Activated CD8-positive, alpha-beta memory T cell treated with anti-CD3 and anti-CD28 coated beads for 24 hours (primary cell): ENCODE results near the gene LRRK1.
A peak's percentile ranks its signal among the peaks of the same experiment; 100 is the strongest.

Source experiments
- DNase-seq: peaks from one replicate; pipeline ENCODE4 v3.0.0-alpha.2; 2020

The LRRK1 gene

DNA sequence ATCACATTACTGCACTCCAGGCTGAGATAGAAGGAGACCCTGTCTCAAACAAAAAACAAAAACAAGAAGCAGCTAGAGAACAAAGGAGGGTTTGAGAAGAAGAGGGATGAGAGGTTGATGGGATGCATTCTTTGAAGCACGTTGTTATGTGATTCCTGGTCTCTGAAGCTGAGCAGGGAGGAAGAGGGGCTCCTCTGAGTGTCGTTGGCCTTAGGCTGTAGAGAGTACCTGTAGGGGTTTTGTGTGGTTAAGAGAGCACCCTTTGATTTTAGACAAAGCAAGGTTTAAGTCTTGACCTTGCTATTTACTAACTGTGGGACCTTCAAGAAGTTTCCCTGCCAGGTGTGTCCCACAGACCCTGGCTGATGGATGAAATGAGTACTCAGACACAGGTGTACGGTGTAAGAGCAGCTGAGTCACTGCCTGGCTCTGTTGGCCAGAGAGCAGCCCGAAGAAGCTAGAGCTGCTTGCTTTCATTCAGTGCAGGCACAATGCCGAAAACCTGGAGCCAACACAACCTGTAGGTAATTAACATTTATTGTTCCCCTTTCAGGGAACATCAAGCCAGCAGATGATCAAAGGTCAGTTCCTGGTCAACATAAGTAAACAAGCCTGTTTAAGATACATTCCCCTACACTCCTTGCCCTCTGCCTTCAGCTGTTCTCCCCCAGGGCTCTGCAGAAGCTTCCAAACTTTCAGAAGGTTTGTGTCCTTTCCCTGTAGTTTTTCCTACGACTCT lies 67.2 kb downstream of the LRRK1 start:
- DNase-seq, result no peak

DNA sequence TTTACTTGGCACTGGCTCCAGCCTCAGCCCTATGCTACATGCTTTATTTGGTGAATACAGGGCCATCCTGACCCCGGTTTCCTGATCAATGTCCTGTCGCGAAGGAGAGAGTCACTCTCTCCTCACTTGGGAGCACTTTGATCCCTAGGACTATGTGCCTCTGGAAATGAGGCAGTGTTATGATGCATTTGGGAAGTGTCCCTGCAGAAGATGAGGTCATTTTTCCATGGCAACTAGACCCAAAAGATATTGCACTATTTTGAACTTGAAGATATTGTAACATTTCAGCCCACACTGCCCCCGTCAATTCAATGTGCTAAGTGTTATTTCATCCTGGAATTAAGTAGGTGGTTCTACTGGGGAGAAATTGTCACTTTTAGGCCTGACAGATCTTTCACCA lies 68.0 kb downstream of the LRRK1 start:
- no peak for DNase-seq

DNA sequence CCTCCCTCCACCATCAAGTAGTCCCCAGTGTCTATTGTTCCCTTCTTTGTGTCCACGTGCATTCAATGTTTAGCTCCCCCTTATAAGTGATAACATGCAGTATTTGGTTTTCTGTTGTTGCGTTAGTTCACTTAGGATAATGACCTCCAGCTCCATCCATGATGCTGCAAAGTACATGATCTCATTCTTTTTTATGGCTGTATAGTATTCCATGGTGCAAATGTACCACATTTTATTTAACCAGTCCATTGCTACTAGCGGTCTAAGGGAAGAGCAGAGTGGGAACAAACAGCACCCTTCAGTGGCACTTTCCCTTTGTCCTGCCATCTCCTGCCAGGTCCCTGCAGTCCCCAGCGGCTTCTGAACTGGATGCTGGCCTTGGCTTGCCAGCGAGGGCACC lies 69.1 kb downstream of the LRRK1 start:
- no peak for DNase-seq

DNA sequence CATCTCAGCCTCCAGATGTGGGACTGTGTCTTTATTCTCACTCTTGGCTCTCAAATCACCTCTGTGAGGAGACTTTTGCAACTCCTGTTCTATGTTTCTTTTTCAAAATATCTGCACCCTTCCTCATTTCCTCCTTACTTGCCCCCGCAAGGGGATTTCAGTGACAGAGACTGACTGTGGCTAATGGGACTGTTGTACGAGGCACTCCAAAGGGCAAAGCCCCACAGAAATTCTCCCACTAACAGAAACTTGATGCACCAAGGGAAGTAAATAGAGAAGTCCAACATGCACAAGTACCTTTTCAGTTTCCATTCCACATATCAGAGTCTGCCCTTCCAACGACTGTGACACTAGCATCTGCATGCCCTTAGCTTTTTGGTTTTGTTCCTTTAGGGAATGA lies 69.7 kb downstream of the LRRK1 start:
- DNase-seq, result no peak

DNA sequence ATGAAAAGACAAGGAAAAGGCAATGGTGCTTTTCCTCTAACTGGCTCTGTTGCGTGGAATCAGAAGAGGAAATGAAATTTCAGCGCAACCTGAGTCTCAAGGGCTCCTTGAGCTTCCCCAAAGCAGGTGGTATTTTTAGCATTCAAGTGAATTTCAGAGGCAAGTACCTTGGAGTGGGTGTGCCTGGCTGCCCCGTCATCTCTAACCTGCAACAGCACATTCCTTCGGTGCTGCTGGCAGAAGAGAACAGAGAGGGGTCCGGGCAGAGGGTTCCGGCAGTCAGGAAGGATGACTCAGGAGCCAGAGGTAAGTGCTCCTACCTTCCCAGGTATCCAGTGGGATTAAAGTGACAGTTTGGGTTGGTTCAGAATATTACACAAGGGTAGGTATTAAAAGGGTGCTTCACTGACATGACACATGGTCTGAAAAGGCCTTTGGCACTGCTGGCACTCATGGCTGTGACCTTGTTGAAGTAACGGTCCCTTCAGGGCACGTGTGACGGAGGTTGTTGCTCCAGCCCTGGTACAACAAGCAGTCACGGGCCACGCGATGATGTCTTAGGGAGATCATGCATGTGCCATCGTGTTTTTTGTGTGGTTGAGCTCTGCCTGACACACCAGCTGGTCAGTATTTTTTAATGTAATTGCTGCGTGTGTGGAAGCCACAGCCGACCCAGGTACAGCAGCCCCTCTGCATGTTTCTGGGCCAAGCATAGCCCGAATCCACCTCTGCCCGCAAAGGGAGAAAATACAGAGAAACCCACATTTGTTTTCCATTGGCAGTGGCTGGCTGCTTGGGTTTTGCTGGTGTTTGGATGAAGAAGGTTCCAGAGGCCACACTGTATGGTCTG lies 75.7 kb downstream of the LRRK1 start:
- DNase-seq, result no peak

DNA sequence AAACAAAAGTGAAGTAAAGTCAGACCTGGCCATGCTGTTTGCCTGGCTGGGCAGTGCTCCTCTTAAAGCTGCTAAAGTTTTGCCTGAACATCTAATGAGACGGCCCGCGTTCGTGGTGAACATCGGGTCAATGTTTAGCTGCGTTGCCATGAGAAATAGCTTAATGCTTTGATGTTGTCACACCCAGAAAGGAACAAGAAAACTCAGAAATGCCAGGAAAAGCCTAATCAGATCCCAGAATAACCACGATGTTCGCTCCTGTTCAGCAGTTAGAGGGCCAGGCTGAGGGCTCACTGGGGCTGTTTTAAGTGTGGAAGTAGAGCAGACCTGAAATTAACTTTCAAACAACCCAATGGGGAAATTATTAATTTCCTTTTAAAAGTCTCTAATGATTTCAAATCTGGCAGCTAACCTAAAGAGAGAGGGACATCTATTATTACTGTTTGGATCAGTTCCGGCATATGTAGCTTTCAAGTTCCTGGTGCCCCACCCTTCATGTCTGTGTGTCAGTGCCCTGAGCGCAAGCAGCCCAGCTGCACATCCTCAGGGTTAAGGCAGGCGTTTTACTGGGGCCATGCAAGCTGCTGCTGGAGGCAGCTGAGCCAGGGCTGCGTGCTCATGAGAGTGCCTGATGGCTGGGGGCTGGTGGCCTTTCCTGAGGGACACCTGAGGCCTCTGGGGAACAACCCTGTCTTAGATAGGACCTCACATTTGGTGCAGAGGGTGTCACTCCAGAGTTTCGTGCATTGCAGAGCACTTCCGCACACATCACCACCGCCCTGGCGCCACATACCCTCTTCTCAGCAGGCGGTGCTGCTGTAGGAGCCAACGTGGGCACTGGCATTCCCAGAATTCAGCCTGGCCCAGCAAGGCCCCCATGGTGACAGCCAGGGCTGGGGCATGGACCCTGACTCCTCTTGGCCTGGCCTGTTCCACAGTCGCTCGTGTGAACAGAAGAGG lies 76.6 kb downstream of the LRRK1 start:
- no peak for DNase-seq

DNA sequence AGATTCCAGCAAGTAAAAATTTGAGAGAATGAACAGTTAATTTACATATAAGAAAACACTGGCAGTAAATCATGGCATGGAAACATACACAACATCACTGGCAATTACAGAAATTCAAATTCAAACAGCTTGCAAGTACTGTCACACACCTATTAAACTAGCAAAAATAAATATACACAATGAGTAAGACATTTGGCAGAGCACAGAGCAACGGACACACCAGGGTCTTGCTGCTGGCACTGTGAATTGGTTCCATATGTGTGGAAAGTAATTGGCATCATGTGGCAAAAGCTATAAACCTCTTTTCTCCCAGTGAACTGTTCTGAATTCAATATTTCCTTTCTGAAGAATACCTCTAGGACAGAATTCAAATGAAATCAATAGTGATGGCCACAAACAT lies 78.3 kb downstream of the LRRK1 start:
- no peak for DNase-seq

DNA sequence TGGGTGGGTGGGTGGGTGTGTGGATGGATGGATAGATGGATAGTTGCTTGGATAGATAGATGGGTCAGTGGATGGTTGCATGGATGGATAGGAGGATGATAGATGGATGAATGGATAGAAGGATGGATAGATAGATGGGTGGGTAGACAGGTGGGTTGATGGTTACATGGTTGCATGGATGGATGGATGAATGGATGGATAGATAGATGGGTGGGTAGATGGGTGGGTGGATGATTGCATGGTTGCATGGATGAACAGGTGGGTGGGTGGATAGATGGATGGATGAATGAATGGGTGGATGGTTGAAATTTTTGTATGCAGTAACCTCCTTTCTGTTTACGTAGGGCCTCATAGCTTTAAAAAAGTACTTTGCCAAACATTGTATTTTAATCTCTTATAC lies 79.5 kb downstream of the LRRK1 start:
- no peak for DNase-seq

DNA sequence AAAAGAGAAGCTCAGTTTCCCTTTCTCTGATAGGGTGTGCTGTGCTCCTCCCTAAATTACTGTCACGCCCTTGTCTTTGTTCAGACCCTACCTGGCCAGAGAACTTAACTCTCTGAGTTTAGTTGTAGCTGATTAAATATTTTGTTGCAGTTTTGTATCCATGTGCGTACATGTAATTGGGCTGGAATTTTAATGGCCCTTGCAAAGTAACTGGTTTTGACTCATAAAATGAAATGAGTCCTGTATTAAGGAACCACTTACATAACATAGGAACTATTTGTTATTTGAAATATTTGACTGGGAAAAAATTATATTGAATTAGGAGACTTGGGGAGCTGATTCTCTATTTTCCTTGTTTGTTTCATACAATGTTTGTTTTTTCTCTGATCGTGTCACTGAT lies 80.2 kb downstream of the LRRK1 start:
- DNase-seq, result no peak

DNA sequence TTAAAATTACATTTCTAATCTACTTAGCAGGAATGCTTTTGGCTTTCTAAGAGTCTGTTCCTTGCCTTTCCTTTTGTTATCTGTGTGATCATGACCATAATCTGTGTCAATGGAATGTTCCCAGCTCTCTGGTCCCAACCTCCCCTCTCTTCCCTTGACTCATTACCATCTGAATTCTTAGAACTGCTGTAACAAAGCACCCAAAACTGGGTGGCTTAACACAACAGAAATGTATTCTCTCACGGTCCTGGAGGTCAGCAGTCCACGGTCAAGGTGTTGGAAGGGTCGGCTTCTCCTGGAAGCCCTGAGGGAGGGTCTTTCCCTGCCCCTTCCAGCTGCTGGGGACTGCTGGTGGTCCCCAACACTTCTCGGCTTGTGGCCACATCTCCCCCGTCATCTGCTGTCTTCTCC lies 81.1 kb downstream of the LRRK1 start:
- DNase-seq, result peak; percentile 13

DNA sequence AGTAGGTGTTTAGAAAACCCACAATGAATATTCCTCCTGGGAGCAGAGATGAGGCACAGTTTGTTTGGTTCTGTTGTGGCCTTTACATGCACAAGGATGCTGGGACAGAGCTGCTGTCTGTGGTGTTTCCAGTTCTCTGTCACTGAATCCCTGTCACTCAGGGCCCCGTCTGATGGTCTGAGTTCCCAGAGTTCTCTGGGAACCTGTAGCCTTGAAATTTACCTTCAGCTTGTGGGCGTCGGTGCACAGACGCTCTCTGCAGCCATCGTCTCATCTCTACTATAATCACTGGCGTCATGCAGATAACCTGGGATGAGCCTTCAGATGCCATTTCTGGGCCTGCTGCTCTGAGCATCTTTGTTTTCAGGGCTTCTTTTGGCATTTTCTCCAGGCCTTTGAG lies 81.9 kb downstream of the LRRK1 start:
- DNase-seq, result peak; percentile 24

DNA sequence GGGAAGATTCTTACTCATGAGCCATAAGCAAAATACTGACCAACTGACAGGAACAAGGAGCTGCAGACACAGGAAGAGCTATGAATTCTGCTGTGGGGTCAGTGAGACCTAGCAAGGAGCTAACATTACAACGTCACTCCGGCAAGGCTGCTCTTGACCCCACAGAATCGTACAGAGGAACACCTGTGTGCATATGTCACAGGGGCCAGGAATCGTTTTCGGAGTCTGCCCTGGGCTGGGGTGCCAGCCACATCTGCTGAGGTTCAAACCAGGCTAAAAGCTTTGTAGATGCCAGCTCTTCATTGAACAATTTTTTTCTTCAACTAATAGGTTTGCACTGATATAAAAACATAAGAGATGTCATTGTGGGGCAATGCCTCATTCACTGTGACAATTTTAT lies 82.6 kb downstream of the LRRK1 start:
- peak; percentile 3 for DNase-seq

DNA sequence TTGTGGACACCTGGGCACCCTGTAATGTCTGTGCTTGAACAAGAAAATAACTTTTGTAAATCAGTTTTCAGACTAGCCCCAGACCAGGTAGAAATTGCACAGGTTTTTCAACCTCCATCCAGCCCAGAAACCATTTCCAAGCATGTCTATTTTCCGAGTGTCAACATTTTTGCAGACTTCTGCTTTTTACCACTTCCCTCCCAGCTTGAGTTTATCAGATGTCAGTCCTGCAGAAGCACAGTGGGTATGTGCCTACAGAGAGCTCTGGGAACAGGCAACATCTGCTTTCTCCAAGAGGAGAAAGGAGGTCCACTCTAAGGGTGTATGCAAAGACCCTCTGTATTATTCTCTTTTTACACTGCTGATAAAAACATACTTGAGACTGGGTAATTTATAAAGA lies 83.9 kb downstream of the LRRK1 start:
- DNase-seq, result no peak

DNA sequence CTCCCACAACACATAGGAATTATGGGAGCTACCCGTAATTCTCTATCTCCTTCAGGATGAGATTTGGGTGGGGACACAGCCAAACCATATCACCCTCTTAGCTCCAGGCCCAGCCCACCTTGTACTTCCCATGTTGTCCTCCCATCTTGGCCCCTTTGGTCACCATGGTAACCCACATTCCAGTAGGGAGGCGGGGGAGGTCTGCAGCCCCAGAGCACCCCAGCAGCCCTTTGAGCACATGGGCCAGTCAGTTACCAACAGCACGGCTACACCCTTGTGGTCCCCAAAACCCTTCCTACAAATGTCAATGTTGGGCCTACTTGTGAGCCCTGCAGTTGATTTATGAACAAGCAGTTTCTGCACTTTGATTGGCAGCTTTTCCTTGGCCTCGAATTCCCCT lies 84.5 kb downstream of the LRRK1 start:
- DNase-seq, result peak; percentile 30

DNA sequence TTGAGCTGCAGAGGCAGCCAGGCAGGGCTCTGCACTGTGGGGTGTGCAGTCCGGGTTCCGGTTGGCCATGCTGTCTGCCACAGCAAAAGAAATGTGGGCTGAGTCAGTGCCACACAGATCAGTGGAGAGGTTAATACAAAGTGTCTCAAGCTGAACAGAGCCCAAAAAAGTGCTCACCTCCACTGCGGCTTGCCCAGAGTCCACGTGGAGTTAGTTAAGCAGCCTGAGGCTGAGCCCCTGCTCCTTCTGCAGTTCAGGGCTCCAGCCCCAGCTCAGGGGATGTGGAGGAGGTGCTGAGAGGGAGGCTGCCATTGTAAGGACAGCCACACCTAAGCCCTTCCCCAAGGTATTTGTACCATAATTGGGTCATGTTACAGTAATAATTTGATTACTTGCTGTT lies 85.3 kb downstream of the LRRK1 start:
- DNase-seq, result peak; percentile 46

DNA sequence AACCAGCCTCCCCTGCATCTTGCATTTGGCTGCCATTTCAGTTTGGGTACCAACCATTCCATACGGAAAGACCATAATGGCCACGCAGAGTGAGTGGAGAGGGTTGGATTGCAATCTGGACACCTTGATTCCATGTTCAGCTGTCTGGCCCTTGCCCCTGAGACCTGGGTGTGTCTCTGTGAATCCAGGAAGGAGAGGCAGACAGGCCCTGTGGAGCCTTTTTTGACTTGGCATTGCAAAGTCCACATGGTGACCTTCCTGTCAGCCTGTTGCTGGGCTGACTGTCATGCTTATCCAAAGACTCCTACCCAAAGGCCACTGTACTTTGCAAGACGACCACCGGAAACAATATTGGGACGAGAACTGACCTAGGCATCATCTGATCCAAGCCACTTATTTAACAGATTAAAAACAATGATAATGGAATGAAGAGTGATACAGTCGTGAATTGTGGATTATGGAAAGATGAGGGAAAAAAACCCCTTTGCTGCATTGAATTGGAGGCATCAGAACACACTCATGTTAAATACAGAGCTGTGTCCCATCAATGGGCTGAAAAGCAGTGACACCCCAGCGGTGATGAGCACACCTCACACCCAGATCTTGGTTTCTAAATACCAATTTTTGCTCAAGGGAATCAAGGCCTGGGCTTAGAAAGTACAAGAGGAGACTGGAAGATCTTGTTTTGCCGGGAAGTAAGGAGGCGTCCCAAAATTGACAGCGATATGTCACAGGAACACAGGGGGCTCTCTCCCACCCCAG lies 86.0 kb downstream of the LRRK1 start:
- DNase-seq, result no peak

DNA sequence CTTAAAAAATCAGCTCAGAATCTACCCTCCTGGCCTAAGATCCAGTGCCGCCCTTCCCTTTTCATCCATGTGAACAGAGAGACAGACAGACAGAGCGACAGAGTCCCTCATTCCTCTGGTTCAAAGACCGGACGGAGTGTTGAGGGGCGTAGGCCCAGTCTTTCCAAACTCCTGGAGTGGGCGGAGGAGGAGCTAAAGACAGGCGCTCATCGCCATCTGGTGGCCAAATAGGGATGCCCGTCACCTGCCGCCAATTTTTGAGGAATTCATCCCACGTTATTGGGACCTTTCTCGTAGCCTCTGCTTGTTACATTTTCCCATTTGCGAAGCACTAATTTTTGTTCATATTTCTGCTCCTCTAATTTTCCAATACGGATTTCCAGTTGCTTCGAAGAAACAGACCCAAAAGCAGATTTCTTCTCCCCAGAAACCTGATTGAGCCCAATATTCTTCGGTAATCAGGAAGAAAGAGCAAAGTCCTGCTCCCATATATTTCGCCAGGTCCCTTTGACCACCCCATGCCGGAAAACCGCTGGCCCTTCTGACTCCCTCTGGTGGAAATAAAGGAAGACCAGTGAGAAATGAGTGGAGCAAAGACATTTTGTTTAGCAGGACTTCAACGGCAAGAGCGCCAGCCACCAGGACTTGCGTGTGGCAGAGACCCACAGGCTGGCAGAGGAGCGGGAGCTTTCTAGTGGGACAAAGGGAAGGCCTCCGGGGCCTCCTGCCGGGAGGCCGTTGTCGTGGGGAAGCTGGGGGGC lies 88.0 kb downstream of the LRRK1 start:
- DNase-seq, result peak; percentile 85

DNA sequence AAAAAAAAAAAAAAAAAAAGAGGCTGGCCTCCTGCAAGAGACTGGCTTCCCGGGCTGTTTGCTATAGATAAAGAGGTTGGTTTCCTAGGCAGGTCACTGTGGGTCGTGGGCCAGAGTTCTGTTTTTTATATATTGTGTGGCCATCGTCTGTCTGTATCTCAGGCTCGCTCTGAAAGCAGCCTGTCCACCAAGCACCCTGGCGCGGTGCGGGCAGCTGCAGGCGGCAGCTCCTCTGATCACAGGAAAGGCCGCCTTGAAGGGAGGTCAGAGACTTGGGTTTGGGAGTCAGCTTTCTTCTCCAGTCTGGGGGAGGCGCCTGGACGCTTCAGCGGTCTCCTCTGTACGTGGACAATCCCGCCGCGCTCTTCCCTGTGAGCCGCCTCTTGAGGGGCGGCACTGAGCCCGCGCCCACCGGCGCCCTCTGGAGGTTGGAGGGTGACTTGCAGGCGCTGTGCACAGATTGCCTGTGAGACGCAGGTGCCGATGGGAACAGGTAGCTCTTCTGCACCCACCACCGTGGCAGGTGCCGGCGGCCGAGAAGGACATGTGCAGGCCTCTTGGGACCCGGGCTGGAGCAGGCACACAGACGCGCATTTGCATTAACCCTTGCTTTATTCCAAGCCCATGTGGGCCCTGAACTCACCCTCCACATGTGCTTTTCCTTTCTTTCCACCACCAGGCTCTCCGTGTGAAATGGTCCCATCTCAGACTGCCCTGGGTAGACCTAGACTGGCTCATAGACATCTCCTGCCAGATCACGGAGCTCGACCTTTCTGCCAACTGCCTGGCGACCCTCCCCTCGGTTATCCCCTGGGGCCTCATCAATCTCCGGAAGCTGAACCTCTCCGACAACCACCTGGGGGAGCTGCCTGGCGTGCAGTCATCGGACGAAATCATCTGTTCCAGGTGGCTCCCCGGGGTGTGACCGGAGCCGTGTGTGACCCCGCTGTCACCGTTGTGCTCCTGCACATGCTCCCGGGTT lies 89.3 kb downstream of the LRRK1 start:
- peak; percentile 97 for DNase-seq

DNA sequence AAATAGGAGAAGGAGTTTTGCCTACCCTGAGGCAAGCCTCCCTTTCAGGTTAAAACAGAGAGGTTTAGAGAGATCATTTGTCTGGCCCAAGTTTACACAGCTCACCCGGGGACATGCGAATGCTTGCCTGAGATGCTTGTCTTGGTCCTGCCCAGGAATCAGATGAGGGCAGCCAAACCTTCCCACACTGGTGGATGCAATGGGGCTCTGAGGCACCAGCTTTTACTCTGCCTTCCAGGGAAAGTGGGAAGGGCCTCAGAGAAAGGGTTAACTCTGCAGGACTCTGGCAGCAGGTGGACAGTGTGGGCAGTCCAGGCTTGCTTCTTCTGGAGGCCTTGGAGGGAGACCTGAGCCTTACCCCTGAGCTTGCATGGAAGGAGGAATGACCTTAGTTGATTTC lies 90.0 kb downstream of the LRRK1 start:
- peak; percentile 48 for DNase-seq

DNA sequence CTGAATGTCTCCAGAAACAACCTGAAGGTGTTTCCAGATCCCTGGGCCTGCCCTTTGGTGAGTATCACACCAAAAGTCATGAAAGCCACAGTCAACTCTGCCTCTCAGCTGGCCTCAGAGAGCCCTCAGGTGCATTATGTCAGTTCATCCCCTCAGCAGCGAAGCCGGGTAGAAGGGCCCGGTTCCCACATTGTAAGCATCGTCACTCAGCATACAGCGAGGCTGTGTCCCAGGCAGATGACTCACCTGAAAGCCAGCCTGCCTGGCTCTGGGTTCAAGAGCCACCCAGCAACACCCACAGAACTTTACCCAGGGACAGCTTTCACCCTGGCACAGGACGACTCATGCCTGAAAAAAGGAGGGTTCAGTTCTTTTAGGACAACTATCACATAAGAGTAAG lies 91.6 kb downstream of the LRRK1 start:
- peak; percentile 35 for DNase-seq
